Activated naive CD4-positive, alpha-beta T cell treated with anti-CD3 and anti-CD28 coated beads, Interleukin-2, amount 50 U/mL, for 72 hours (primary cell): ENCODE measurements around the gene ACO1. TPM values are rescaled to one million over a fixed set of nuclear protein-coding genes. Genes with fewer than 3 reads are reported as not detected.

Source experiments
- ATAC-seq, 2 donors: fragments of 150-1000 bp; cut with Tn5 transposase; 2 replicates each; pipeline ENCODE4 v1.10.0; 2021; ENCODE audit warnings: mild to moderate bottlenecking in 2 of 2, moderate library complexity in 2 of 2
- DNase-seq, 2 donors: peaks; one replicate each; pipeline ENCODE4 v3.0.0; 2021 to 2022; ENCODE audit warnings: low spot score in 2 of 2
- H3K27ac Mint-ChIP-seq, 2 donors: one replicate each; pipeline ENCODE4 v1.8.0; 2022; ENCODE audit warnings: mild to moderate bottlenecking in 2 of 2, mixed read lengths in 2 of 2
- H3K36me3 Mint-ChIP-seq, 2 donors: one replicate each; pipeline ENCODE4 v1.8.0; 2022; ENCODE audit warnings: mixed read lengths in 2 of 2
- H3K9me3 Mint-ChIP-seq, 2 donors: one replicate each; pipeline ENCODE4 v1.8.0; 2022; ENCODE audit warnings: mixed read lengths in 2 of 2
- total RNA-seq, 2 donors: library from RNA; stranded (reverse); gene quantifications; one replicate each; pipeline ENCODE4 v1.2.3, GENCODE V29; 2022

The ACO1 gene
- total RNA-seq, 2 donors from 2014 or later, result 9.9 to 16.7 TPM

DNA sequence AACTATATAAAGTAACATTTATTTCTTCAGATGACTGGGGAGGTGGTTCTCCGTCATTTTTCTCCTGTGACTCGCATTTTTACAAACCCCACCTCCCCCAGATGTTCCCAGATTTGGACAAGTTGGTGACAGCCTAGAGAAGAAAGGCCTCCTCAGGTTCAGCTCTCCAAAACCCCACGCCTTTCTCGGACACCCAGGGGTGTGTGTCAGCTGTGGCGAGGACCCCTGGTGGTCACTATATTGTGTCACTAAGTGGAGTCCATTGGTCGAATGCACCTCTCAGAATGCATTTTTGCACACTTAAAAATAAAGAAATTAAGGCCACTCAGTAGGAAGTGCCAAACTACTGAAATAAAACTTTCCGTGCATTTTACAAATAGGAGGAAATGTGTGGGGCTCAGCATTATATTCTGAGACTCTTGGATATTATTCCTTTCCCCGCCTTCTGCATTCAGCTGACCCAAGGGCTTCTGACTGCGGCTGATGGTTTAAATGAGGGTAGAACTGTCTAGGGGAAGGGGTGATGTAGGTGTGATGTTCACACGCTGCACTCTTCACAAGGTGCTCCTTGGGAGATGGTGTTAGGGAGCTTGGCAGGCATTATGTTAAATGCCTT, 47.6 kb downstream of the ACO1 start:
- peak in 1 of 2 donors; percentile 50 for ATAC-seq

DNA sequence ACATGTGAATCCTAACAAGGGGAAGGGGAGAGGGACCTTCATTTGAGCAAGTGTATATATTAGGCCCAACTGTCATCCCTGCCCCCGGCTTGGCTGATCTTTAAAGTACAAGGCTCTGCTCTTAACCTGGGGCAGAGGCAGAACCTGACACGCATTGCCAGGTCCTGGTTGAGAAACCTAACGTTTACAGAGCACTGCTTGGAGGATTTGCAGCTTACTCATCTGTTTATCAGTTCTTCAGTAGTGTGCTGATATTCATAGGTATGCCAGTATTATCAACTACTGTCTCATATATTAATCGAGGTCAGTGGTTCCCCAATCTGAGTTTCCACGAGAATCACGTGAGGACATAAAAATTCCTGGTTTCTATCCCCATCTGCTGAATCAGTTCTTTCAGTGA, 50.4 kb downstream of the ACO1 start:
- no peaks in the 10 kb centered on the region for H3K9me3 Mint-ChIP-seq
- peak overlapping the region in 1 of 2 donors; percentile 27 for H3K27ac Mint-ChIP-seq
- no peak for DNase-seq
- ATAC-seq, result no peak
- no peaks in the 10 kb centered on the region for H3K36me3 Mint-ChIP-seq

More for the DNA sequence above, 47.6 kb downstream of the ACO1 start:
- Mint-ChIP-seq H3K36me3 (no peaks in the 10 kb centered on the region), H3K9me3 (no peaks in the 10 kb centered on the region), H3K27ac (peak overlapping the region in 1 of 2 donors; percentile 53)
- peak in 1 of 2 donors; percentile 30 for DNase-seq

DNA sequence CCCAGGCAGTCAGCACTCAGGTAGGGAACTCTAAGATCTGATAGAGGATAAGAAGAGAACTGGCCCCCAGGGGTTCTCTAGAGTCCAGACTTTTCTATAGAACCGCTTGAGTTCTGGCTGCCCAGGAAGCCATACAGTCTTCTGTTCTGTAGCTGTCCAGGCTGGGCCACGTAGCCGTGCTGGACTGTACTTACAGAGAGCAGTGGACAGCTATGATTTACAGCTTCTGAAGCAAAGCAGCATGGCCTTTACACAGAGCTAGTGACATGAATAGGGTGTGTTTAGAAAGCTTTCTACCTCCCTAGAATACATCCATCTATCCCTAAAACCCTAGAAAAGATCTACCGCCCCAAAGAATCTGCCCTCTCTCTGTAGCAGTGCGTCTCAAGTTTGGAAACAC, 57.2 kb downstream of the ACO1 start:
- no peak for ATAC-seq
- H3K27ac Mint-ChIP-seq, result no peak overlapping the region
- DNase-seq, result no peak
- peaks cover 11 to 23% of the 10 kb centered on the region in 2 donors for H3K36me3 Mint-ChIP-seq
- H3K9me3 Mint-ChIP-seq, result peaks cover 5 to 6% of the 10 kb centered on the region in 2 donors

DNA sequence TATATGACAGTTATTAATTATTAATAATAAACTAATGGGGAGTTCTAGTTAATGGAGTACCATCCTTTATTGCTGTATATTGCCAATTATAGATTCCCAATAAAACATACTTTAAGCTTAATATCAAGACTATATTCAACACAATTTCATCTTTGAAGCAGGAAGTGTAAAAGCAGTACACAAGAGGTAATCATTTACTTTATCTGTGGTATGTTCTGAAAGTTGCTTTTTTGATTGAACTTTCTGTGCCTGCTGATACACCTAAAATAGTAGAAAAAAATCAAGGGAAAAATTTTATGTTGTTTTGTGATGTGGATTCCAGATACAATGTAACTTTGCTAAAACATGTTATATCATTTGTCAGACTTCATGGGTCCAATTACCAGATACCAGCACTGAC, 58.0 kb downstream of the ACO1 start:
- H3K36me3 Mint-ChIP-seq, result peaks cover 17 to 23% of the 10 kb centered on the region in 2 donors
- ATAC-seq (no peak), DNase-seq (no peak)
- no peak overlapping the region for H3K27ac Mint-ChIP-seq
- H3K9me3 Mint-ChIP-seq, result peaks cover 5 to 6% of the 10 kb centered on the region in 2 donors

- peaks cover 16 to 27% of the 10 kb centered on the region in 2 donors for H3K36me3 Mint-ChIP-seq
- peaks cover 5 to 6% of the 10 kb centered on the region in 2 donors for H3K9me3 Mint-ChIP-seq
These were observed 65.5 kb downstream of the ACO1 start for GRCh38 chr9:32449969-32450368.

DNA sequence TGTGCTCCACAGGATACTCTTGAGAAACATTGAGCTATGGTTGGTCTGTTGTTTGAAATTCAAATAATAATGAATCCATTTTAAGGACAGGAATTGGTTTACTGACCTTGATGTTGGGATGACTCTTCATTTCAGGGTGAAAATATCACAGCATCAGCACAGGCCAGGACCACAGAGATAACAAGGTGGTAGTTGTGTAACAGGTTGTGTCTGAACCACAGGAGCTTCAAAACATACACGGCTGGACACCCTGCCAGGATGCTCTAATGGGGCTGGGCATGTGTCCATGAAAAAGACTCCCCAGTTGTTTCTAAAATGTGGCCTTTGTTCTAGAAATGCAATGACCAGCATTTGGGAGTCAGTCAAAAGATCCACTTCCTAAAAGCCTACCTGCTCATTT, 69.8 kb downstream of the ACO1 start:
- no peak overlapping the region for H3K27ac Mint-ChIP-seq
- no peaks in the 10 kb centered on the region for H3K9me3 Mint-ChIP-seq
- ATAC-seq (no peak), DNase-seq (no peak)
- H3K36me3 Mint-ChIP-seq, result peaks cover 0 to 9% of the 10 kb centered on the region in 2 donors

More at GRCh38 chr9:32449969-32450368, 65.5 kb downstream of the ACO1 start:
- no peak overlapping the region for H3K27ac Mint-ChIP-seq
- no peak for DNase-seq
- no peak for ATAC-seq

- DNase-seq, result no peak
- H3K27ac Mint-ChIP-seq, result peak overlapping the region in 1 of 2 donors; percentile 60
- H3K9me3 Mint-ChIP-seq, result no peaks in the 10 kb centered on the region
- no peaks in the 10 kb centered on the region for H3K36me3 Mint-ChIP-seq
- no peak for ATAC-seq
These were observed 71.3 kb downstream of the ACO1 start for GRCh38 chr9:32455738-32456137.

DNA sequence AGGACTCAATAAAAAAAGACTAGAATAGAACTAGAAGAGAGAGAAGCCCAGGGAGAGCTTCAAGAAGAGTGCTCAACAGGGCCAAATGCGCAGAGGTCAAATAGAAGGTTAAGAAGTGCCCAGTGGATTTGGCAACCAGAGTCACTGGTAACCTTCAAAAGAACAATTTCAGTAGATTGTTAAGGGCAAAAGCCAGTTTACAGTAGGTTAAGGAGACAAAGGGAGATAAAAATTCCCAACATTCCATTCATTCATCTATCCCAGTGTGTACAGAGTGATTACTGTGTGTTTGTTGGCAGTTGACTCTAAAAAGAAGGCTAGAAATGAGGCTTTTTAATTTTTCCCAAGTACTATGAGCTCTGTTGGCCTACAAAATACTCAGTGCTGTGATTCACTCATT, 72.1 kb downstream of the ACO1 start:
- ATAC-seq (no peak), DNase-seq (no peak)
- Mint-ChIP-seq H3K9me3 (no peaks in the 10 kb centered on the region), H3K36me3 (no peaks in the 10 kb centered on the region), H3K27ac (no peak overlapping the region)

DNA sequence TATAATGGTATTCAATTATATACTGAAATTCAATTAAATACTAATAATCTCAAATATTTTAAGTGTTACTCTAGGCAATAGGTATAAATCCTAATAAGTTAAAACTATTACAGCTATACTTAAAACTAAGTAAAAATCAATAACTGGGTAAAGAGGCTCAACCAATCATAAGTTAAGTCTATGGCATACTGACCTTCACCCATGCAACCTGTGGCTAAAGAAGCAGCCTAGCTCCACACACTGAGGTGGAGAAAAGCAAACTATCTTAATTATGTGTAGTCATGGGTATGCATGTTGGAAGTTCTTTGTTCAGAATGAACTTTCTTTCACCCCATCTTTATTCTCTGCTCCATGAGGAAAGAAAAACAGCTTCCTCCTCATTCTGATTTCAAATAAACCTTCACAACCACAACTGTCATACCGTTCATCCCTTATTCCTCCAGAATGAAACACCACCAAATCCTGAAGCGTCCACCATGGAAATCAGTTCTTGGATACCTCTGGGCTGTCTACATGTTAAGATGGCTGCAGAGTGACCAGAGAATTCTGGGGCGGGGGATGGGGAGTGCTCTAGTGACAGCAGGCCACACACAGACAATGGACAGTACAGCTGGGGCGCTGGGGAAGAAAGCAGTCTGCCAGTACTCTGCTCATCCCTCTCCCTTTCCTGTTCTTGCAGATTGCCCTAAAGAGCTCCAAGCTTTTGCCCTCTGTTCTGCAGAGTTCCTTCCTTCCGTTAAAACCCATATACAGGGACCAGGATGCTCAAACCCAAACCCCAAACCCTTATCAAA, 79.3 kb downstream of the ACO1 start:
- H3K36me3 Mint-ChIP-seq, result no peaks in the 10 kb centered on the region
- DNase-seq (no peak), ATAC-seq (no peak)
- no peaks in the 10 kb centered on the region for H3K9me3 Mint-ChIP-seq
- no peak overlapping the region for H3K27ac Mint-ChIP-seq

DNA sequence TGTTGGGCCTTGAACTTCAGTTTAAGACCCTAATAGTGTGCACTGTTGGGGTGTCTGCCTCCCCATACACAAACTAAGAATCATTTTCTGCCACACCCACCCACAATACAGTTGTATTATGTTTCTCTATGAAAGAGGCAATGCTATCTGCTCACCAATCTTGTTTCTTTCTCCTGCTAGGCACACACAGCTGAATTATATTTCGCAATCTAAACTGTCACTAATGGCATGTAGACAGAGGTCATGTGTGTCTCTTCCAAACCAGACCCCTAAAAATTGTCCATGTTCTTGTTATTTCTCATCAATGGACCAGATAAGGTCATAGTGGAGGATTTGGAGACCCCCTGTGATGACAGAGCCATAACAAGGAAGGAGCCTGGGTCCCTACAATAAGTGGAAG, 84.3 kb downstream of the ACO1 start:
- no peak for DNase-seq
- Mint-ChIP-seq H3K36me3 (no peaks in the 10 kb centered on the region), H3K9me3 (no peaks in the 10 kb centered on the region), H3K27ac (no peak overlapping the region)
- ATAC-seq, result no peak

- ATAC-seq, result no peak
- Mint-ChIP-seq H3K27ac (no peak overlapping the region), H3K9me3 (no peaks in the 10 kb centered on the region), H3K36me3 (no peaks in the 10 kb centered on the region)
- no peak for DNase-seq
These were observed 87.9 kb downstream of the ACO1 start for GRCh38 chr9:32472344-32472743.

DNA sequence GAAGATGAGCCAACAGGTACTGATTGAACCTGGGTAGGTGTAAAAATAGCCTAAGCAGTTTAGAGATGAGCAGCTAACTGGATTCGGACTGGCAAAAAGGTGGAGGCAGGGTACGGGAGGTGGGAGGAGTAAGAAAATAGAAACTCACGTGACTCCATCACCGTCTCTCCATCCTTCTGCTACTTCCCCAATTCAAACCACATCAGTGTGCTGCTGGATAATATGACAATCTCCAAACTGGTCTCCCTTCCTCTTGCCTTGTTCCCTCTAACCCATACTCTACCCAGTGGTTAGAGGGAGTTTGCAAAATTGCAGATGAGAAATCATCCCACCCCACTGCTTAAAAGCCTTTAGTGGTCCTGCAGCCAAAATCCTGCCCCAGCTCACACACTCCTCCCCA, 98.9 kb downstream of the ACO1 start:
- no peak for ATAC-seq
- H3K27ac Mint-ChIP-seq, result peak overlapping the region in 1 of 2 donors; percentile 70
- no peak for DNase-seq
- H3K36me3 Mint-ChIP-seq, result peaks cover 5 to 6% of the 10 kb centered on the region in 2 donors
- no peaks in the 10 kb centered on the region for H3K9me3 Mint-ChIP-seq

DNA sequence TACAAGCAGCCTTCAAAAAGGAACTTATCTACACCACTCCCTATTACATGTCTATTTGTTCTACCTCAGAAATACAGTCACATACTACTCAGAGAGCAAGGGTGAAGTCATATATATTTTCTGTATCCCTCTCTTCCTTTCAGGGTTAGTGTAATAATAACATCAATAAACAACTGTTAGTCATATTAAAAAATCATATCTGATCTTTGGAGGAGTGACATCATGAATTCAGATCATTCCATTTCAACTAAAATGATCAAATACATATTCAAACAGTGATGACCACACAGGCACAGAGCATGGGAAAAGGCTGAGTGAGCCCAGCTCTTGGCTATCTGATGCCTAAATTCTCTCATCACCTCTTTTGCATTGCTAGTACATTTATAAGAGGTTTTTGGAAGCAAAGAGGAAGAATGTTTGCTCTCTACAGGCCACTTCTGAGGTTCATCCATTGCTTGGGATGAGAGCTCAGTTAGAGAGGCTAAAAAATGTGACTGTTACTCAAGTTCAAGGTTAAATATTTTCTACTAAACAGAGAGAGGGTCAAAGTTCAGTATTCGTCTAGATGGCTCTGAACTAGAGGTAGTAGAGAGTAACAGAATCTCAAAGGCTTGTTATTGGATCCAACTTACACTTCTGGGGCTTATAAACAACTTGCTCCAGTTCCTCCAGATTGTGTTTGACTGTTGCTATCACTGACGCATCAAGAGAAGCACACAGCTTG, 102.6 kb downstream of the ACO1 start:
- no peaks in the 10 kb centered on the region for H3K9me3 Mint-ChIP-seq
- H3K27ac Mint-ChIP-seq, result peak overlapping the region in 1 of 2 donors; percentile 45
- no peak for DNase-seq
- peaks cover 0 to 2% of the 10 kb centered on the region in 2 donors for H3K36me3 Mint-ChIP-seq
- ATAC-seq, result no peak

DNA sequence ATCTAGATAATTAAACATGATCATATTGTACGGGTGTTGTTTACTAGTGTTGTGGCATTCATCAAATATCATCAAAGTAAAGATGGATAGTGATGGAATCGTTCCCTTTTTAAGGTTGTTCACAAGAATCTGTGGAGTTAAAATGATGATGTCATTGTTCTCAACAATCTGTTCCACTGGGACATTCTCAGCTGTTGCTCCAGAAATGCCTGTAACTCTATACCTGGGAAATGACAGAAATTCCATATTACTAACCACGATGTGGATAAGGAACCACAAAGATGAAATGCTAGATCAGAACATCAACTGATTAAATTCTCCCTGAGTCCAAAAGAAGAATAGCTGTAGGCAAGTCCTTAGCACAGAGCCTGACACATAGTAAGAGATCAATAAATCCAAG, 103.5 kb downstream of the ACO1 start:
- Mint-ChIP-seq H3K9me3 (no peaks in the 10 kb centered on the region), H3K27ac (peak overlapping the region in 1 of 2 donors; percentile 35), H3K36me3 (no peaks in the 10 kb centered on the region)
- DNase-seq, result no peak
- no peak for ATAC-seq

DNA sequence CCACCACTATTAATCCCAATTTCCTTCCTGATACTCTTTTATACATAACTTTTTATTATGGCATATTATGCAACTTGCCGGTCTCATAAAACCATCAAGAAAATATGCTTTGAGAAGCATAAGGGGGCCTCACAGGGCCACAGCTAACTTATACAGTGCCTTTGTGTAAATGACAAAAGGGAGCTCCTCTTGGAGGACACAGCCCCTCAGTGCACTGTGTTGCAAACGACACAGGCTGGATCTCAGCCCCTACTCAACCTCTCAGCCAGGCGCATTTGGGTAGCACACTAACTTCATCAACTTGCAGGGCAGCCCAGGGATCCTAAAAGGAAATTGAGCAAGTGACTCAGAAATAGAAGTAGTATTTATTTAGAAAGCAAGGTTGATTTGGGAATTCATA, 106.2 kb downstream of the ACO1 start:
- no peaks in the 10 kb centered on the region for H3K9me3 Mint-ChIP-seq
- DNase-seq (no peak), ATAC-seq (no peak)
- H3K36me3 Mint-ChIP-seq, result no peaks in the 10 kb centered on the region
- H3K27ac Mint-ChIP-seq, result no peak overlapping the region

GRCh38 chr9:32497921-32498320, 113.5 kb downstream of the ACO1 start:
- DNase-seq (no peak), ATAC-seq (no peak)
- no peak overlapping the region for H3K27ac Mint-ChIP-seq
- H3K36me3 Mint-ChIP-seq, result peaks cover 0 to 9% of the 10 kb centered on the region in 2 donors
- no peaks in the 10 kb centered on the region for H3K9me3 Mint-ChIP-seq

- DNase-seq, result no peak
- Mint-ChIP-seq H3K27ac (peak overlapping the region in 1 of 2 donors; percentile 33), H3K36me3 (peaks cover 0 to 9% of the 10 kb centered on the region in 2 donors), H3K9me3 (no peaks in the 10 kb centered on the region)
- no peak for ATAC-seq
These were observed 116.3 kb downstream of the ACO1 start for GRCh38 chr9:32500768-32501167.
